GM19463 (cell line): ENCODE data around the gene TOM1.

Experiments
- ATAC-seq: cut with Tn5 transposase; IDR thresholded peaks from one replicate; pipeline ENCODE4 v1.9.1; 2021; ENCODE audit warnings: mild to moderate bottlenecking, moderate library complexity; ENCODE audit not compliant: unreplicated experiment

Gene TOM1

GRCh38 chr22:35322893-35323292, 23.2 kb downstream of the TOM1 start:
- ATAC-seq, result no peak

- ATAC-seq, result no peak
Measured at GRCh38 chr22:35323305-35323704, 23.6 kb downstream of the TOM1 start.

- no peak for ATAC-seq
Measured at GRCh38 chr22:35324067-35324466, 24.4 kb downstream of the TOM1 start.

- no peak for ATAC-seq
Measured at GRCh38 chr22:35324762-35325161, 25.1 kb downstream of the TOM1 start.

GRCh38 chr22:35325209-35325608, 25.5 kb downstream of the TOM1 start:
- no peak for ATAC-seq

GRCh38 chr22:35326854-35327562, 27.3 kb downstream of the TOM1 start:
- no peak for ATAC-seq

GRCh38 chr22:35327690-35328471, 28.2 kb downstream of the TOM1 start:
- ATAC-seq, result no peak

GRCh38 chr22:35328472-35328885, 28.8 kb downstream of the TOM1 start:
- ATAC-seq, result no peak

GRCh38 chr22:35329114-35329847, 29.6 kb downstream of the TOM1 start:
- no peak for ATAC-seq

GRCh38 chr22:35330258-35330861, 30.7 kb downstream of the TOM1 start:
- ATAC-seq, result no peak

- ATAC-seq, result no peak
Measured at GRCh38 chr22:35332278-35332677, 32.6 kb downstream of the TOM1 start.

- ATAC-seq, result no peak
Measured at GRCh38 chr22:35333220-35333619, 33.5 kb downstream of the TOM1 start.

- ATAC-seq, result no peak
Measured at GRCh38 chr22:35334004-35334403, 34.3 kb downstream of the TOM1 start.

GRCh38 chr22:35335468-35335867, 35.8 kb downstream of the TOM1 start:
- no peak for ATAC-seq

- ATAC-seq, result no peak
Measured at GRCh38 chr22:35335936-35336781, 36.5 kb downstream of the TOM1 start.

- ATAC-seq, result no peak
Measured at GRCh38 chr22:35337932-35338331, 38.2 kb downstream of the TOM1 start.

- no peak for ATAC-seq
Measured at GRCh38 chr22:35341090-35341874, 41.6 kb downstream of the TOM1 start.

- no peak for ATAC-seq
Measured at GRCh38 chr22:35342390-35342789, 42.7 kb downstream of the TOM1 start.

GRCh38 chr22:35343664-35344550, 44.2 kb downstream of the TOM1 start:
- ATAC-seq, result no peak
